ENCODE data around the gene CHD3.

- no peak for TF ChIP-seq ZNF48 (tag by site-specific recombination; IDR thresholded peaks at IDR 0.05)
- TF ChIP-seq SCRT2 (tag by site-specific recombination; IDR thresholded peaks at IDR 0.05): no peak
- TF ChIP-seq CTCF (tag by site-specific recombination; IDR thresholded peaks at IDR 0.05): no peak
- TF ChIP-seq ZBTB7A (tag by site-specific recombination; IDR thresholded peaks at IDR 0.05; ENCODE audit: low read depth): no peak
- TF ChIP-seq PRDM1 (tag by site-specific recombination; IDR thresholded peaks at IDR 0.05): 0 out of 2 replicates have a peak, but pooled peaks have one; percentile 3
These were observed 42.4 kb downstream of the CHD3 start for GRCh38 chr17:7930841-7931631.
